ENCODE data around the gene ANGEL1.

The ANGEL1 gene

GRCh38 chr14:76780058-76780345 is 32.7 kb downstream of the ANGEL1 start:
- TF ChIP-seq, protein P1, sequence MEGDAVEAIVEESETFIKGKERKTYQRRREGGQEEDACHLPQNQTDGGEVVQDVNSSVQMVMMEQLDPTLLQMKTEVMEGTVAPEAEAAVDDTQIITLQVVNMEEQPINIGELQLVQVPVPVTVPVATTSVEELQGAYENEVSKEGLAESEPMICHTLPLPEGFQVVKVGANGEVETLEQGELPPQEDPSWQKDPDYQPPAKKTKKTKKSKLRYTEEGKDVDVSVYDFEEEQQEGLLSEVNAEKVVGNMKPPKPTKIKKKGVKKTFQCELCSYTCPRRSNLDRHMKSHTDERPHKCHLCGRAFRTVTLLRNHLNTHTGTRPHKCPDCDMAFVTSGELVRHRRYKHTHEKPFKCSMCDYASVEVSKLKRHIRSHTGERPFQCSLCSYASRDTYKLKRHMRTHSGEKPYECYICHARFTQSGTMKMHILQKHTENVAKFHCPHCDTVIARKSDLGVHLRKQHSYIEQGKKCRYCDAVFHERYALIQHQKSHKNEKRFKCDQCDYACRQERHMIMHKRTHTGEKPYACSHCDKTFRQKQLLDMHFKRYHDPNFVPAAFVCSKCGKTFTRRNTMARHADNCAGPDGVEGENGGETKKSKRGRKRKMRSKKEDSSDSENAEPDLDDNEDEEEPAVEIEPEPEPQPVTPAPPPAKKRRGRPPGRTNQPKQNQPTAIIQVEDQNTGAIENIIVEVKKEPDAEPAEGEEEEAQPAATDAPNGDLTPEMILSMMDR (IDR thresholded peaks at IDR 0.05; ENCODE audit: borderline replicate concordance, insufficient read depth, low read depth, low read length), result no peak
- no peak overlapping the region for H3K4me3 ChIP-seq (ENCODE audit: low read depth, low read length)

- TF ChIP-seq, protein P1 (IDR thresholded peaks at IDR 0.05; ENCODE audit: borderline replicate concordance, insufficient read depth, low read depth, low read length), result no peak
- no peak overlapping the region for H3K4me3 ChIP-seq (ENCODE audit: low read depth, low read length)
Observed at GRCh38 chr14:76779221-76780057, 33.2 kb downstream of the ANGEL1 start.

DNA sequence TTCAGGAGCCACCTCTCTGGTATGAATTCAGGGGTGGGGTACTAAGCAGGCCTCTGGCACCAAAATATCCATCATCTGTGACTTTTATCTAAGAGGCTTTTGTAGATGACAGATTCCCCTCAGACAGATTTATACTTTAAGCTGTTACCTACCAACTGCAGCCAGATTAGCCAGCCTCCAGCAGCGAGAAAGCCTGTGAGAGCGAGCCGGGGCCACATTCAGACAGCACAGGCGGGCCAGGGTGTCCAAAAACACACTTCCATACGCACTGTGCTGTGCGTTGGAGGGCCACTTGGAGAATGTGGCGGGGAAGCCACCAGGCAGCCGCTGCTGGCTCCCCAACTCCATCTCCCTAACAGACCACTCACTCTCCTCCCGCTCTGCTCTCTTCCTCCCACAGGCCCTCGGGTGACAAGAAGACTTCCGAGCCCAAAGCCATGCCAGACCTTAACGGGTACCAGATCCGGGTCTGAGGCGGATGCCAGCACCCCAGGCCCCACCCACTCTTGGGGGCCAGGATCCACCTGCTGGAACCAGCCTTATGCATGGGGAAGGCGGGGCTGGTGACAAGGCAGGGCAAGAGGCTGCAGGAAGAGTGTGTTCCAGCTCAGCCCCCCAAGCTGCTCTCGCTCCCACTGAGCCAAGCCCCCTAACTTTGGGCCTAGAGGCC is 34.0 kb downstream of the ANGEL1 start:
- TF ChIP-seq, protein P1 (IDR thresholded peaks at IDR 0.05; ENCODE audit: borderline replicate concordance, insufficient read depth, low read depth, low read length), result no peak
- no peak overlapping the region for H3K4me3 ChIP-seq (ENCODE audit: low read depth, low read length)

GRCh38 chr14:76777721-76778120 is 35.0 kb downstream of the ANGEL1 start:
- TF ChIP-seq, protein P1 (IDR thresholded peaks at IDR 0.05; ENCODE audit: borderline replicate concordance, insufficient read depth, low read depth, low read length), result no peak
- H3K4me3 ChIP-seq (ENCODE audit: low read depth, low read length), result no peak overlapping the region

GRCh38 chr14:76776428-76777251 is 36.0 kb downstream of the ANGEL1 start:
- TF ChIP-seq, protein P1 (IDR thresholded peaks at IDR 0.05; ENCODE audit: borderline replicate concordance, insufficient read depth, low read depth, low read length), result 0 out of 2 replicates have a peak, but pooled peaks have one; percentile 10

GRCh38 chr14:76775695-76776427 is 36.8 kb downstream of the ANGEL1 start:
- TF ChIP-seq, protein P1 (IDR thresholded peaks at IDR 0.05; ENCODE audit: borderline replicate concordance, insufficient read depth, low read depth, low read length), result no peak
- H3K4me3 ChIP-seq (ENCODE audit: low read depth, low read length), result no peak overlapping the region

More at GRCh38 chr14:76776428-76777251, 36.0 kb downstream of the ANGEL1 start:
- no peak overlapping the region for H3K4me3 ChIP-seq (ENCODE audit: low read depth, low read length)

Measured in GM12875 (cell line).